SU-DHL-6 (cell line): ENCODE measurements around the gene ZNF117.
"Not testable (repeated sequence)": the region's sequence is repeated elsewhere in the genome, so short reads cannot be mapped to it uniquely, and the experiment has no call there.

Experiments used
- H2AFZ ChIP-seq: fragments of 200-600 bp; sonication (generic); 2 replicates; pipeline ENCODE4 v1.6.1; 2014; ENCODE audit warnings: low read depth, mild to moderate bottlenecking, moderate library complexity, mixed read lengths, antibody characterized with exemption, low read length; ENCODE audit not compliant: severe bottlenecking
- H3F3A ChIP-seq: fragments of 200-600 bp; shearing (Covaris generic); 2 replicates; pipeline ENCODE4 v1.6.0; 2016; ENCODE audit warnings: antibody characterized with exemption, mild to moderate bottlenecking; ENCODE audit not compliant: insufficient read depth
- H3K27ac ChIP-seq: fragments of 200-600 bp; sonication (generic); 2 replicates; pipeline ENCODE4 v1.5.1; 2016; ENCODE audit warnings: low read depth, mild to moderate bottlenecking, low read length, moderate library complexity, mixed read lengths
- H3K27me3 ChIP-seq: fragments of 200-600 bp; sonication (generic), shearing (Covaris generic); 2 replicates; pipeline ENCODE4 v1.6.0; 2014; ENCODE audit warnings: mild to moderate bottlenecking, low read length
- H3K36me3 ChIP-seq: fragments of 200-600 bp; sonication (generic); 2 replicates; pipeline ENCODE4 v1.6.1; 2014; ENCODE audit warnings: mild to moderate bottlenecking, low read length, mixed read lengths
- H3K4me2 ChIP-seq: fragments of 300-600, 200-600 bp; shearing (Covaris generic), sonication (generic); 2 replicates; pipeline ENCODE4 v1.6.0; 2014; ENCODE audit warnings: low read length, low read depth, mild to moderate bottlenecking; ENCODE audit not compliant: poor library complexity, severe bottlenecking
- H3K4me3 ChIP-seq: fragments of 200-600 bp; sonication (generic); 2 replicates; pipeline ENCODE4 v1.5.1; 2014; ENCODE audit warnings: antibody characterized with exemption, low read length, mild to moderate bottlenecking, mixed read lengths; ENCODE audit not compliant: insufficient read depth, poor library complexity, severe bottlenecking
- H3K79me2 ChIP-seq: fragments of 200-600 bp; sonication (generic); 2 replicates; pipeline ENCODE4 v1.6.1; 2014; ENCODE audit warnings: mild to moderate bottlenecking, low read length, moderate library complexity; ENCODE audit not compliant: insufficient read depth
- H3K9ac ChIP-seq: fragments of 200-600 bp; sonication (generic); 2 replicates; pipeline ENCODE4 v1.7.0; 2014; ENCODE audit warnings: mild to moderate bottlenecking, low read length
- H3K9me2 ChIP-seq: fragments of 200-600 bp; sonication (generic); replicated peaks from 2 replicates; pipeline ENCODE4 v1.6.1; 2014; ENCODE audit warnings: low read length; ENCODE audit not compliant: insufficient read depth
- H3K9me3 ChIP-seq: fragments of 200-600 bp; sonication (generic); 2 replicates; pipeline ENCODE4 v1.6.1; 2014; ENCODE audit warnings: low read length, mixed read lengths; ENCODE audit not compliant: insufficient read depth
- H4K20me1 ChIP-seq: fragments of 200-600 bp; sonication (generic); 2 replicates; pipeline ENCODE4 v1.6.1; 2014; ENCODE audit warnings: low read depth, mild to moderate bottlenecking, antibody characterized with exemption, low read length, moderate library complexity, mixed read lengths
- CTCF ChIP-seq: fragments of 200-600 bp; sonication (generic); IDR thresholded peaks from one replicate; pipeline ENCODE4 v1.5.1; 2017; ENCODE audit warnings: antibody characterized with exemption, mild to moderate bottlenecking, low read length, moderate library complexity; ENCODE audit not compliant: insufficient read depth, poor library complexity, severe bottlenecking
- EZH2phosphoT487 ChIP-seq: fragments of 200-600 bp; sonication (generic), shearing (Covaris generic); conservative IDR thresholded peaks from 2 replicates; pipeline ENCODE4 v1.6.1; 2018; ENCODE audit warnings: mild to moderate bottlenecking, antibody characterized with exemption, low read length, moderate library complexity, mixed read lengths

Gene ZNF117

DNA sequence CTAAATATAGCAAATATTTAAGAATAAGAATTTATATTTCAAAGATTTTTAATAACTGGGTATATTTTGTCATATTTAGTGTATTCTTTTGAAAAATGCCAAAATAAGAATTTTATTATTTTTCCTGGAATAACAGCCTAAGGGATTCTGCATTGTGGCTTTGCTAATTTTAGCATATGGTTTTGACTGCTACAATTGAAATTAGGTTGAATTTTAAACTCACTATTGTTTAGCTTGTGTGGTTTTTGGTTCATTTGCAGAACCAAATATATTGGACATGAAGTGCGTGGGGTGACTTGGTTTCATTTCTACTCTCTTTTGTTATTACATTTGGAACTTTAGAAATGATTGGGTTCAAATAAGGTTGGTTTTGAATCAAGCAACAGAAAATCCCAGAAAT is 52.3 kb downstream of the ZNF117 start:
- no peak overlapping the region for H3K27ac ChIP-seq
- H3K9me3 ChIP-seq: 0 out of 2 replicates have a peak, but pooled peaks cover 5% of the 10 kb centered on the region
- no peaks in the 10 kb centered on the region for H3K27me3 ChIP-seq
- no peaks in the 10 kb centered on the region for H4K20me1 ChIP-seq
- H3K9ac ChIP-seq: no peak overlapping the region
- peaks cover 8% of the 10 kb centered on the region; the same call in 1 of the 2 replicates for H3K36me3 ChIP-seq
- H3K4me2 ChIP-seq: no peak overlapping the region
- H3K9me2 ChIP-seq: no peaks in the 10 kb centered on the region
- H3F3A ChIP-seq: peaks cover under 1% of the 10 kb centered on the region
- no peak overlapping the region for H2AFZ ChIP-seq
- no peaks in the 10 kb centered on the region for H3K79me2 ChIP-seq
- H3K4me3 ChIP-seq: no peak overlapping the region
- TF ChIP-seq CTCF (no peak), EZH2phosphoT487 (no peak)

GRCh38 chr7:64934478-64934877 is 56.4 kb downstream of the ZNF117 start:
- no peaks in the 10 kb centered on the region for H3K9me2 ChIP-seq

GRCh38 chr7:64928252-64929187 is 62.3 kb downstream of the ZNF117 start:
- H3K9me2 ChIP-seq, H3K27me3 ChIP-seq, H3K4me3 ChIP-seq, H3K9ac ChIP-seq, H3K4me2 ChIP-seq, H3F3A ChIP-seq, H4K20me1 ChIP-seq, H3K79me2 ChIP-seq, H2AFZ ChIP-seq, H3K27ac ChIP-seq: not testable (repeated sequence)
- peaks cover 57% of the 10 kb centered on the region; the same call in 1 of the 2 replicates for H3K9me3 ChIP-seq
- peaks cover 84% of the 10 kb centered on the region for H3K36me3 ChIP-seq

More at GRCh38 chr7:64934478-64934877, 56.4 kb downstream of the ZNF117 start:
- Histone ChIP-seq H2AFZ (no peak overlapping the region), H3K36me3 (peaks cover 34% of the 10 kb centered on the region), H4K20me1 (no peaks in the 10 kb centered on the region), H3K9me3 (peaks cover 13% of the 10 kb centered on the region; the same call in 1 of the 2 replicates), H3K27me3 (no peaks in the 10 kb centered on the region), H3K9ac (no peak overlapping the region), H3K4me3 (no peak overlapping the region), H3F3A (peaks cover 4% of the 10 kb centered on the region; the same call in 1 of the 2 replicates), H3K79me2 (no peaks in the 10 kb centered on the region), H3K4me2 (no peak overlapping the region), H3K27ac (no peak overlapping the region)
- no peak for TF ChIP-seq CTCF
- no peak for TF ChIP-seq EZH2phosphoT487
